Astrocyte of the cerebellum (primary cell): ENCODE results near the gene LPAR3.

Experiments used
- DNase-seq: peaks from one replicate; pipeline ENCODE4 v3.0.0-alpha.2; 2011; ENCODE audit warnings: low read depth
- H3K4me3 ChIP-seq: 2 replicates; pipeline ENCODE4 v1.5.1; 2011; ENCODE audit warnings: mild to moderate bottlenecking, low read depth, low read length, moderate library complexity
- CTCF ChIP-seq: IDR thresholded peaks from 2 replicates; pipeline ENCODE4 v1.5.1; 2012; ENCODE audit warnings: low read length, low read depth, moderate library complexity, mild to moderate bottlenecking; ENCODE audit errors: missing control alignments
- in situ Hi-C: cut with HindIII; loops from 2 replicates; pipeline ENCODE4 v1.10.0; 2017; ENCODE audit warnings: low sequenced_read_pairs

LPAR3 gene

DNA sequence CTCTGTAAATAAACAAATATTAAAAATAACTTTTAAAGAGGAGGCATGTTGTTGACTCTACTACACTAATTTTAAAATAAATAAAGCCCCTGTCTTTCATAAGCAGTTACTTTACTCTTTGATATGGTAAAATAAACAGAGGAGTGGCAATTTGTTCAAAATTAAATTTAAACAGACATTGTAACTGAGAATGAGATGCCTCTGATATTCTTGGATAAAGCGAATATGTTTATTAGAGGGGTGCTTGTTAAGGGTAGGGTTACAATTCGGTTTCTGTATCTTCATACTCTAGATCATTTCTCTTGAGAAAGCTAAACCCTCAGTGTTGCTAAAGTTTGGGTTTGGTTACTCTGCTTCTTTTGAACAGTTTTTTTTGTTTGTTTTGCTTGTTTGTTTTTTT is 19.6 kb downstream of the LPAR3 start:
- TF ChIP-seq CTCF: no peak
- no peak overlapping the region for H3K4me3 ChIP-seq
- no peak for DNase-seq
- in situ Hi-C loops: no loop called here

- H3K4me3 ChIP-seq: no peak overlapping the region
- DNase-seq: no peak
- in situ Hi-C loops: no loop called here
- TF ChIP-seq CTCF: no peak
These were observed 20.2 kb downstream of the LPAR3 start for GRCh38 chr1:84872696-84873355.

DNA sequence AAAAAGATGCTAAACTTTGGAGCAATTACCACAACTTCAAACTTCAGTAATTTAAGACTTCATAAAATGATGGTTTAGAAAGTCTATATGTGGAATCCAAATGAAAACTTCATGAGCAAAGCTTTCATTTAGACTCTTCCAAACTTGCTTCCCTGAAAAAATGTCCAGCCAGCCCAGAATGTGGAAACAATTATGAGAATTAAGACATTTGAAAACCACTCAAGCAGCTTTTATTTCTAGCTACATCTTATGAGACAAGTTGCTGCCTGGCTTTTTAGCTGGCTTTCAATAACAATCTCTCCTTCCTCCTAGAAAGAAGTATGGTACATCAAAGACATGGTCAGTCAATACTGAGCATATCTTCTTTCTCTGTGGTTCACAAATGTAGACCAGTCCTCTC is 21.8 kb downstream of the LPAR3 start:
- no peak overlapping the region for H3K4me3 ChIP-seq
- in situ Hi-C loops: no loop called here
- no peak for TF ChIP-seq CTCF
- DNase-seq: no peak

DNA sequence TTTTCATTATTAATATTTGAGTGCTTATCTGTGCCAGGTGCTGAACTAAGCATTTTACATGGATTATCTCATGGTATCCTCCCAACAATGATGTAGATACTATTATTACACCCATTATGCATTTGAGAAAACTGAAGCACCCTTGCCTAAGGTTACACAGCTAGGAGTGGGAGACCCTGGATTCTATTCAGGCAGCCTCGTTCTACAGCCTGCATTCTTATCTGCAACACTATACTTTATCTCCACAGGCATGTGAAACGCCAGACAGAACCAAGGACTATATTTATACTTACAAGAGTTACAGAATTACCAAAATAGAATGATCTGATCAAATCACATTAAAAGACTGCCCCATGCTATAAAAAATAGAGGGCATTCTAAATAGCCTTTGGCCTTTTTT is 22.4 kb downstream of the LPAR3 start:
- H3K4me3 ChIP-seq: no peak overlapping the region
- no peak for DNase-seq
- no peak for TF ChIP-seq CTCF
- in situ Hi-C loops: no loop called here

GRCh38 chr1:84869720-84870119 is 23.3 kb downstream of the LPAR3 start:
- no peak for TF ChIP-seq CTCF
- H3K4me3 ChIP-seq: no peak overlapping the region
- in situ Hi-C loops: no loop called here
- no peak for DNase-seq

GRCh38 chr1:84862810-84863251 is 30.2 kb downstream of the LPAR3 start:
- no peak overlapping the region for H3K4me3 ChIP-seq
- in situ Hi-C loops: no loop called here
- DNase-seq: no peak
- TF ChIP-seq CTCF: no peak
